ENCODE results near the gene C10orf71.

DNA sequence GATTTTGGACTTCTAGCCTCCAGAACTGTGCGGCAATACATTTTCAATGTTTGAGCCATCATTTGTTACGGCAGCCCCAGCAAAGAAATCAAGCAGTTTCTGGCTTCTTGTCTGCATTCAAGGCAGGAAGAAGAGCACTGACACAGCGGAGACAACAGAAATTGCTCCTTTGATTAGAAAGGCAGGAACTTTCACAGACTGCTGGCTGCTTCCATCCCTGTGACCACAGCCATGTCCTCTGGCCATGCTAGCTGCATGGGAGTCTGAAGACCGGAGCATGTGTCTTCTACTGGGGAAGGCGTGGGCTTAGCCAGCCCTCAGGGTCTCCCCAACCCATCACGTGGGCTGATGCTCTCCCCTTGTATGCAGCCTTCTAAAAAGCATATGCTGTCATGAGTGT is 19.1 kb downstream of the C10orf71 start:
- TF ChIP-seq, protein P1, sequence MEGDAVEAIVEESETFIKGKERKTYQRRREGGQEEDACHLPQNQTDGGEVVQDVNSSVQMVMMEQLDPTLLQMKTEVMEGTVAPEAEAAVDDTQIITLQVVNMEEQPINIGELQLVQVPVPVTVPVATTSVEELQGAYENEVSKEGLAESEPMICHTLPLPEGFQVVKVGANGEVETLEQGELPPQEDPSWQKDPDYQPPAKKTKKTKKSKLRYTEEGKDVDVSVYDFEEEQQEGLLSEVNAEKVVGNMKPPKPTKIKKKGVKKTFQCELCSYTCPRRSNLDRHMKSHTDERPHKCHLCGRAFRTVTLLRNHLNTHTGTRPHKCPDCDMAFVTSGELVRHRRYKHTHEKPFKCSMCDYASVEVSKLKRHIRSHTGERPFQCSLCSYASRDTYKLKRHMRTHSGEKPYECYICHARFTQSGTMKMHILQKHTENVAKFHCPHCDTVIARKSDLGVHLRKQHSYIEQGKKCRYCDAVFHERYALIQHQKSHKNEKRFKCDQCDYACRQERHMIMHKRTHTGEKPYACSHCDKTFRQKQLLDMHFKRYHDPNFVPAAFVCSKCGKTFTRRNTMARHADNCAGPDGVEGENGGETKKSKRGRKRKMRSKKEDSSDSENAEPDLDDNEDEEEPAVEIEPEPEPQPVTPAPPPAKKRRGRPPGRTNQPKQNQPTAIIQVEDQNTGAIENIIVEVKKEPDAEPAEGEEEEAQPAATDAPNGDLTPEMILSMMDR (IDR thresholded peaks at IDR 0.05): no peak
- no peak for TF ChIP-seq POLR2A (IDR thresholded peaks at IDR 0.05)

Data from breast epithelium (tissue), 3 donors.